HepG2 (cell line): ENCODE results near the gene DOK5. TPM values are rescaled to one million over a fixed set of nuclear protein-coding genes. Genes with fewer than 3 reads are reported as not detected.
A peak's percentile ranks its signal among the peaks of the same experiment; 100 is the strongest.

ENCODE experiments used
- AKNA ChIP-seq: sonication (generic); formaldehyde crosslinking; IDR thresholded peaks from 2 replicates; pipeline ENCODE4 v1.4.0; 2020; ENCODE audit warnings: missing genetic modification reagents, borderline replicate concordance
- SOX13 ChIP-seq, 3 experiments: fragments of 450-650 bp in 1 of 3; sonication (generic) in 1 of 3; formaldehyde crosslinking in 1 of 3; IDR thresholded peaks in 2 of 3; conservative IDR thresholded peaks in 1 of 3; 2 replicates each; pipeline versions ENCODE4 v1.5.0 to v1.6.1; 2016 to 2020; ENCODE audit warnings: antibody characterized with exemption in 1 of 3, mild to moderate bottlenecking in 1 of 3, missing compliant biosample characterization in 1 of 3, missing genetic modification reagents in 1 of 3, moderate library complexity in 1 of 3
- TEAD3 ChIP-seq: optimal IDR thresholded peaks from 2 replicates; pipeline ENCODE3; 2016; ENCODE audit warnings: borderline replicate concordance
- TFDP2 ChIP-seq: sonication (generic); formaldehyde crosslinking; IDR thresholded peaks from 2 replicates; pipeline ENCODE4 v1.4.0; 2020; ENCODE audit warnings: missing genetic modification reagents
- ZNF362 ChIP-seq: sonication (generic); formaldehyde crosslinking; IDR thresholded peaks from 2 replicates; pipeline ENCODE4 v1.4.0; 2020; ENCODE audit warnings: missing genetic modification reagents, mild to moderate bottlenecking, borderline replicate concordance
- ZNF503 ChIP-seq: sonication (generic); formaldehyde crosslinking; IDR thresholded peaks from 2 replicates; pipeline ENCODE4 v1.4.0; 2020; ENCODE audit warnings: missing genetic modification reagents
- ZNF577 ChIP-seq: sonication (generic); formaldehyde crosslinking; IDR thresholded peaks from 2 replicates; pipeline ENCODE4 v1.4.0; 2020; ENCODE audit warnings: mild to moderate bottlenecking, low read depth, missing genetic modification reagents, borderline replicate concordance
- polyA plus RNA-seq, 8 experiments: library from polyadenylated mRNA; depleted of rRNA in 3 of 8; stranded (reverse) in 7 of 8; unstranded in 1 of 8; fragments of >200 nt; fragmentation: Illumina TruSeq in 4 of 8; extraction: Trizol in 4 of 8; gene quantifications; 2 replicates each; pipeline versions ENCODE4 v1.2.1 to v1.2.3, GENCODE V29; 2011 to 2016; ENCODE audit warnings: low read depth in 4 of 8, missing spikeins in 1 of 8, mixed read lengths in 1 of 8; ENCODE audit not compliant: insufficient read depth in 1 of 8
- total RNA-seq, 5 experiments: library from RNA; depleted of rRNA; stranded (reverse); fragments of >200 nt; fragmentation: Illumina TruSeq; extraction: Trizol; gene quantifications; 2 replicates each; pipeline ENCODE4 v1.2.3, GENCODE V29; 2016; ENCODE audit warnings: low read depth in 1 of 5

DOK5 gene
- total and polyA plus RNA-seq, 2 of the 13 experiments (the other 11 are each of a cell fraction or from before 2014, with no cell fraction given): not detected

GRCh38 chr20:54680872-54681619 is 205.7 kb downstream of the DOK5 start (continued):
- TF ChIP-seq AKNA (CRISPR knock-in tag) (no peak), ZNF577 (CRISPR knock-in tag) (no peak), ZNF362 (CRISPR knock-in tag) (peak; percentile 75; the same call in 1 of the 2 replicates), ZNF503 (CRISPR knock-in tag) (no peak), TEAD3 (no peak), SOX13 (IDR thresholded peaks at IDR 0.05) (no peak), SOX13 (CRISPR knock-in tag; conservative IDR thresholded peaks at IDR 0.05 in 1 of 2, IDR thresholded peaks at IDR 0.05 in 1 of 2) (0 out of 4 replicates have a peak, but pooled peaks of 1 of the 2 experiments have one; percentile 41), TFDP2 (CRISPR knock-in tag) (peak; percentile 48; the same call in 1 of the 2 replicates)
- TF ChIP-seq, all 625 proteins: peak for 15
